ENCODE measurements around the gene MEIOC.
"Not testable (repeated sequence)": the region's sequence is repeated elsewhere in the genome, so short reads cannot be mapped to it uniquely, and the experiment has no call there.

Gene MEIOC

GRCh38 chr17:44651228-44651627 is 5.0 kb upstream of the MEIOC start:
- Histone ChIP-seq H3K27me3 (ENCODE audit: control insufficient read depth in 1 of 2, insufficient read depth in 2 of 2, low read length in 2 of 2) (peaks cover 6 to 13% of the 10 kb centered on the region in 2 donors), H3K36me3 (ENCODE audit: insufficient read depth, low read length) (no peaks in the 10 kb centered on the region), H3K27ac (ENCODE audit: low read depth, low read length) (no peak overlapping the region), H3K9me3 (ENCODE audit: low read length) (no peaks in the 10 kb centered on the region), H3K4me1 (ENCODE audit: insufficient read depth, low read length) (no peaks in the 10 kb centered on the region), H3K4me3 (ENCODE audit: low read depth in 1 of 2, low read length in 2 of 2) (no peak overlapping the region), H3K9ac (ENCODE audit: low read length) (no peak overlapping the region)

GRCh38 chr17:44652727-44653126 is 3.5 kb upstream of the MEIOC start:
- H3K27me3 ChIP-seq (ENCODE audit: control insufficient read depth in 1 of 2, insufficient read depth in 2 of 2, low read length in 2 of 2): peaks cover 6 to 24% of the 10 kb centered on the region in 2 donors
- H3K9ac ChIP-seq (ENCODE audit: low read length): no peak overlapping the region
- no peak overlapping the region for H3K27ac ChIP-seq (ENCODE audit: low read depth, low read length)
- H3K36me3 ChIP-seq (ENCODE audit: insufficient read depth, low read length): no peaks in the 10 kb centered on the region
- no peaks in the 10 kb centered on the region for H3K4me1 ChIP-seq (ENCODE audit: insufficient read depth, low read length)
- H3K4me3 ChIP-seq (ENCODE audit: low read depth in 1 of 2, low read length in 2 of 2): no peak overlapping the region
- H3K9me3 ChIP-seq (ENCODE audit: low read length): no peaks in the 10 kb centered on the region

- H3K27me3 ChIP-seq (ENCODE audit: control insufficient read depth in 1 of 2, insufficient read depth in 2 of 2, low read length in 2 of 2): peaks cover 6 to 24% of the 10 kb centered on the region in 2 donors
- no peak overlapping the region for H3K4me3 ChIP-seq (ENCODE audit: low read depth in 1 of 2, low read length in 2 of 2)
- H3K4me1 ChIP-seq (ENCODE audit: insufficient read depth, low read length): no peaks in the 10 kb centered on the region
- H3K27ac ChIP-seq (ENCODE audit: low read depth, low read length): no peak overlapping the region
- no peaks in the 10 kb centered on the region for H3K36me3 ChIP-seq (ENCODE audit: insufficient read depth, low read length)
- no peak overlapping the region for H3K9ac ChIP-seq (ENCODE audit: low read length)
- H3K9me3 ChIP-seq (ENCODE audit: low read length): no peaks in the 10 kb centered on the region
Measured at GRCh38 chr17:44653384-44653783, 2.9 kb upstream of the MEIOC start.

- Histone ChIP-seq H3K9me3 (ENCODE audit: low read length) (no peaks in the 10 kb centered on the region), H3K27me3 (ENCODE audit: control insufficient read depth in 1 of 2, insufficient read depth in 2 of 2, low read length in 2 of 2) (peaks cover 6 to 24% of the 10 kb centered on the region in 2 donors), H3K27ac (ENCODE audit: low read depth, low read length) (no peak overlapping the region), H3K36me3 (ENCODE audit: insufficient read depth, low read length) (no peaks in the 10 kb centered on the region), H3K4me1 (ENCODE audit: insufficient read depth, low read length) (no peaks in the 10 kb centered on the region), H3K9ac (ENCODE audit: low read length) (no peak overlapping the region), H3K4me3 (ENCODE audit: low read depth in 1 of 2, low read length in 2 of 2) (no peak overlapping the region)
Measured at GRCh38 chr17:44653954-44654353, 2.3 kb upstream of the MEIOC start.

GRCh38 chr17:44661835-44662234 is 5.6 kb downstream of the MEIOC start:
- no peaks in the 10 kb centered on the region for H3K9me3 ChIP-seq (ENCODE audit: low read length)
- no peak overlapping the region for H3K27ac ChIP-seq (ENCODE audit: low read depth, low read length)
- no peaks in the 10 kb centered on the region for H3K4me1 ChIP-seq (ENCODE audit: insufficient read depth, low read length)
- no peak overlapping the region for H3K4me3 ChIP-seq (ENCODE audit: low read depth in 1 of 2, low read length in 2 of 2)
- no peaks in the 10 kb centered on the region for H3K36me3 ChIP-seq (ENCODE audit: insufficient read depth, low read length)
- no peak overlapping the region for H3K9ac ChIP-seq (ENCODE audit: low read length)
- peaks cover 0 to 6% of the 10 kb centered on the region in 2 donors for H3K27me3 ChIP-seq (ENCODE audit: control insufficient read depth in 1 of 2, insufficient read depth in 2 of 2, low read length in 2 of 2)

- H3K27ac ChIP-seq (ENCODE audit: low read depth, low read length): no peak overlapping the region
- no peaks in the 10 kb centered on the region for H3K4me1 ChIP-seq (ENCODE audit: insufficient read depth, low read length)
- no peaks in the 10 kb centered on the region for H3K27me3 ChIP-seq (ENCODE audit: control insufficient read depth in 1 of 2, insufficient read depth in 2 of 2, low read length in 2 of 2)
- H3K4me3 ChIP-seq (ENCODE audit: low read depth in 1 of 2, low read length in 2 of 2): no peak overlapping the region
- H3K9me3 ChIP-seq (ENCODE audit: low read length): no peaks in the 10 kb centered on the region
- H3K36me3 ChIP-seq (ENCODE audit: insufficient read depth, low read length): no peaks in the 10 kb centered on the region
- no peak overlapping the region for H3K9ac ChIP-seq (ENCODE audit: low read length)
Measured at GRCh38 chr17:44663095-44663494, 6.8 kb downstream of the MEIOC start.

GRCh38 chr17:44664867-44665266 is 8.6 kb downstream of the MEIOC start:
- Histone ChIP-seq H3K4me3 (ENCODE audit: low read depth in 1 of 2, low read length in 2 of 2) (no peak overlapping the region), H3K27ac (ENCODE audit: low read depth, low read length) (no peak overlapping the region), H3K27me3 (ENCODE audit: control insufficient read depth in 1 of 2, insufficient read depth in 2 of 2, low read length in 2 of 2) (no peaks in the 10 kb centered on the region), H3K9ac (ENCODE audit: low read length) (no peak overlapping the region), H3K36me3 (ENCODE audit: insufficient read depth, low read length) (no peaks in the 10 kb centered on the region), H3K4me1 (ENCODE audit: insufficient read depth, low read length) (no peaks in the 10 kb centered on the region), H3K9me3 (ENCODE audit: low read length) (no peaks in the 10 kb centered on the region)

- Histone ChIP-seq H3K4me3 (ENCODE audit: low read depth in 1 of 2, low read length in 2 of 2) (no peak overlapping the region), H3K9ac (ENCODE audit: low read length) (no peak overlapping the region), H3K27me3 (ENCODE audit: control insufficient read depth in 1 of 2, insufficient read depth in 2 of 2, low read length in 2 of 2) (no peaks in the 10 kb centered on the region), H3K27ac (ENCODE audit: low read depth, low read length) (no peak overlapping the region), H3K36me3 (ENCODE audit: insufficient read depth, low read length) (no peaks in the 10 kb centered on the region), H3K9me3 (ENCODE audit: low read length) (no peaks in the 10 kb centered on the region), H3K4me1 (ENCODE audit: insufficient read depth, low read length) (no peaks in the 10 kb centered on the region)
Measured at GRCh38 chr17:44666006-44666405, 9.7 kb downstream of the MEIOC start.

- H3K9me3 ChIP-seq (ENCODE audit: low read length): no peaks in the 10 kb centered on the region
- H3K27me3 ChIP-seq (ENCODE audit: control insufficient read depth in 1 of 2, insufficient read depth in 2 of 2, low read length in 2 of 2): no peaks in the 10 kb centered on the region
- H3K9ac ChIP-seq (ENCODE audit: low read length): no peak overlapping the region
- no peaks in the 10 kb centered on the region for H3K36me3 ChIP-seq (ENCODE audit: insufficient read depth, low read length)
- H3K4me1 ChIP-seq (ENCODE audit: insufficient read depth, low read length): no peaks in the 10 kb centered on the region
- no peak overlapping the region for H3K4me3 ChIP-seq (ENCODE audit: low read depth in 1 of 2, low read length in 2 of 2)
- H3K27ac ChIP-seq (ENCODE audit: low read depth, low read length): no peak overlapping the region
Measured at GRCh38 chr17:44672479-44673093, 16.3 kb downstream of the MEIOC start.

GRCh38 chr17:44673893-44674292 is 17.6 kb downstream of the MEIOC start:
- Histone ChIP-seq H3K27ac (ENCODE audit: low read depth, low read length) (no peak overlapping the region), H3K9me3 (ENCODE audit: low read length) (no peaks in the 10 kb centered on the region), H3K4me1 (ENCODE audit: insufficient read depth, low read length) (no peaks in the 10 kb centered on the region), H3K4me3 (ENCODE audit: low read depth in 1 of 2, low read length in 2 of 2) (no peak overlapping the region), H3K27me3 (ENCODE audit: control insufficient read depth in 1 of 2, insufficient read depth in 2 of 2, low read length in 2 of 2) (no peaks in the 10 kb centered on the region), H3K36me3 (ENCODE audit: insufficient read depth, low read length) (peaks cover 12% of the 10 kb centered on the region), H3K9ac (ENCODE audit: low read length) (no peak overlapping the region)

GRCh38 chr17:44677136-44677535 is 20.9 kb downstream of the MEIOC start:
- Histone ChIP-seq H3K36me3 (ENCODE audit: insufficient read depth, low read length) (peaks cover 28% of the 10 kb centered on the region), H3K9me3 (ENCODE audit: low read length) (no peaks in the 10 kb centered on the region), H3K4me1 (ENCODE audit: insufficient read depth, low read length) (no peaks in the 10 kb centered on the region), H3K27ac (ENCODE audit: low read depth, low read length) (no peak overlapping the region), H3K9ac (ENCODE audit: low read length) (no peak overlapping the region), H3K27me3 (ENCODE audit: control insufficient read depth in 1 of 2, insufficient read depth in 2 of 2, low read length in 2 of 2) (no peaks in the 10 kb centered on the region), H3K4me3 (ENCODE audit: low read depth in 1 of 2, low read length in 2 of 2) (no peak overlapping the region)

- not testable (repeated sequence) for H3K9me3 ChIP-seq (ENCODE audit: low read length); H3K27me3 ChIP-seq (ENCODE audit: control insufficient read depth in 1 of 2, insufficient read depth in 2 of 2, low read length in 2 of 2); H3K4me3 ChIP-seq (ENCODE audit: low read depth in 1 of 2, low read length in 2 of 2); H3K4me1 ChIP-seq (ENCODE audit: insufficient read depth, low read length); H3K27ac ChIP-seq (ENCODE audit: low read depth, low read length); H3K9ac ChIP-seq (ENCODE audit: low read length)
- H3K36me3 ChIP-seq (ENCODE audit: insufficient read depth, low read length): peaks cover 44% of the 10 kb centered on the region
Measured at GRCh38 chr17:44683303-44683702, 27.0 kb downstream of the MEIOC start.

Data from muscle layer of colon (tissue), 2 donors.